ENCODE results near the gene L2HGDH. TPM values are rescaled to one million over a fixed set of nuclear protein-coding genes. Genes with fewer than 3 reads are reported as not detected.

L2HGDH gene
- total RNA-seq, 1 experiment from 2014 or later: 25.0 TPM

DNA sequence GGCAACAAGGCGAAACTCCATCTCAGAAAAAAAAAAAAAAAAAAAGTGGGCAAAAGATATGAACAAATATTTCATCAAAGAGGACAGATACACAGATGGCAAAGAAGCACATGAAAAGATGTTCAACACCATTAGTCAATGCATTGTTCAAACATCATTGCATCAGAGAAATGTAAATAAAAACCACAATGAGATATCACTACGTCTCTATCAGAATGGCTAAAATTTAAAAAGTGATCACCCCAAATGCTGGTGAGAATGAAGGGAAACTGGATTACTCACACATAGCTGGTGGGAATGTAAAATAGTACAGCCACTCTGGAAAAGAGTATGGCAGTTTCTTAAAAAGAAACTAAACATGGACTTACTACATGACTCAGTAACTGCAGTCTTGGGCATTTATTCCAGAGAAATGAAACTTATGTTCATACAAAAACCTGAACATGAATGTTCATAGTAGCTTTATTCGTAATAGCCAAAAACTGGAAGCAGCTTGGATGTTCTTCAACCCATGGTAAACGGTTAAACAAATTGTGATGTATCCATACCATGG lies 3.6 kb downstream of the L2HGDH start:
- Mint-ChIP-seq H3K27ac (ENCODE audit: unreplicated experiment) (no peak overlapping the region), H3K4me3 (ENCODE audit: unreplicated experiment) (no peak overlapping the region), H3K27me3 (ENCODE audit: insufficient read depth, unreplicated experiment) (no peaks in the 10 kb centered on the region), H3K9me3 (ENCODE audit: unreplicated experiment) (no peaks in the 10 kb centered on the region), H3K4me1 (ENCODE audit: low read depth, unreplicated experiment) (peaks cover 7% of the 10 kb centered on the region), H3K36me3 (ENCODE audit: insufficient read depth, unreplicated experiment) (peaks cover 24% of the 10 kb centered on the region)
- Histone ChIP-seq H3K9me3 (no peaks in the 10 kb centered on the region), H3K4me1 (peaks cover 10% of the 10 kb centered on the region; the same call in 1 of the 2 replicates), H3K36me3 (ENCODE audit: control insufficient read depth, insufficient read depth, low read length) (no peaks in the 10 kb centered on the region), H3K4me3 (ENCODE audit: low read depth, low read length) (no peak overlapping the region), H3K27me3 (replicated peaks; ENCODE audit: control insufficient read depth, insufficient read depth, low read length) (no peaks in the 10 kb centered on the region)
- BruUV-seq (replicated peaks): no TSS peak
- TF ChIP-seq CTCF (IDR thresholded peaks at IDR 0.05; ENCODE audit: insufficient read depth in 1 of 2, low read depth in 1 of 2, low read length in 1 of 2, severe bottlenecking in 1 of 2, unreplicated experiment in 1 of 2): no peak
- intact Hi-C loops (cut with micrococcal nuclease; ENCODE audit: unreplicated experiment): no loop called here
- ChIA-PET POLR2A (no interaction called here), CTCF (interaction anchor here (0.7 kb wide), 1 partner anchor 12 kb away, joined by 6 read pairs; no protein-coding TSS in a partner anchor)
- DNase-seq: no peak

DNA sequence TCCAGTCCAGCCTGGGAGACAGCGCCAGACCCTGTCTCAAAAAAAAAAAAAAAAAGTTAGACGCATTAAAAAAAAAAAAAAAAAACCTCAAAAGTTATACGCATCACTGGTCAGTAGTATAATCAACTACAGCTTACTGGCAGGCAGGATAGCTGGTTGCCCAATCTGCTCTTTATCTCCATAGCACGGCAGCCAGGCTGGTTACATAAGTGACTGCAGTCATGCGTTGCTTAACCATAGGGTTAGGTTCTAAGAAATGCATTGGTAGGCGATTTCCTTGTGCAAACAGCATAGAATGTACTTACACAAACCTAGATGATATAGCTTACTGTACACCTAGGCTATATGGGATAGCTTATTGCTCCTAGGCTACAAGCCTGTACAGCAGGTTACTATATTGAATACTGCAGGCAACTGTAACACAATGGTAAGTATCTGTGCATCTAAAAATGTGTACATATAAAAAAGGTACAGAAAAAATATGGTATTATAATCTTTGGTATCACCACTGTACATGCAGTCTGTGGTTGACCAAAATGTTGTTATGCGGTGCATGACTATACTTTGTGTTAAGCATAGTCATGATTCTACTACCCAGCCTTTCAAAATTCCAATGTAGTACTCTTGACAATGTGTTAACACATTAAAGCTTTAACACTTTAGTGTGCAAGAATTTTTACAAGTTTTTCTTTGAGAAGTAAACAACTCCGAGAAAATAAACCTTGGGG lies 8.1 kb downstream of the L2HGDH start:
- Histone ChIP-seq H3K4me1 (peaks cover 10% of the 10 kb centered on the region; the same call in 1 of the 2 replicates), H3K9me3 (no peaks in the 10 kb centered on the region), H3K36me3 (ENCODE audit: control insufficient read depth, insufficient read depth, low read length) (no peaks in the 10 kb centered on the region), H3K27me3 (replicated peaks; ENCODE audit: control insufficient read depth, insufficient read depth, low read length) (no peaks in the 10 kb centered on the region), H3K4me3 (ENCODE audit: low read depth, low read length) (no peak overlapping the region)
- no peak for TF ChIP-seq CTCF (IDR thresholded peaks at IDR 0.05; ENCODE audit: insufficient read depth in 1 of 2, low read depth in 1 of 2, low read length in 1 of 2, severe bottlenecking in 1 of 2, unreplicated experiment in 1 of 2)
- H3K36me3 Mint-ChIP-seq (ENCODE audit: insufficient read depth, unreplicated experiment): peaks cover 6% of the 10 kb centered on the region
- no peaks in the 10 kb centered on the region for H3K27me3 Mint-ChIP-seq (ENCODE audit: insufficient read depth, unreplicated experiment)
- intact Hi-C loops (cut with micrococcal nuclease; ENCODE audit: unreplicated experiment): no loop called here
- ChIA-PET POLR2A (interaction anchor here (2.4 kb wide), 1 partner anchor 8 kb away, joined by 5 read pairs; the partner anchor contains the start of genes DMAC2L and L2HGDH), CTCF (interaction anchor here (0.7 to 1.7 kb wide), 2 partner anchors 9 to 14 kb away, joined by 4 to 9 read pairs; partner anchors contain the start of genes DMAC2L and L2HGDH)
- no peaks in the 10 kb centered on the region for H3K9me3 Mint-ChIP-seq (ENCODE audit: unreplicated experiment)
- H3K27ac Mint-ChIP-seq (ENCODE audit: unreplicated experiment): no peak overlapping the region
- H3K4me1 Mint-ChIP-seq (ENCODE audit: low read depth, unreplicated experiment): peaks cover 6% of the 10 kb centered on the region
- peak; percentile 79 to 86 for DNase-seq
- BruUV-seq (replicated peaks): no TSS peak
- H3K4me3 Mint-ChIP-seq (ENCODE audit: unreplicated experiment): no peak overlapping the region

GRCh38 chr14:50301914-50302313 lies 10.1 kb downstream of the L2HGDH start:
- no peak overlapping the region for H3K4me3 ChIP-seq (ENCODE audit: low read depth, low read length)
- POLR2A ChIA-PET: interaction anchor here (2.4 kb wide), 1 partner anchor 10 kb away, joined by 5 read pairs; the partner anchor contains the start of genes DMAC2L and L2HGDH
- Mint-ChIP-seq H3K27ac (ENCODE audit: unreplicated experiment) (no peak overlapping the region), H3K4me3 (ENCODE audit: unreplicated experiment) (no peak overlapping the region), H3K4me1 (ENCODE audit: low read depth, unreplicated experiment) (peaks cover 6% of the 10 kb centered on the region), H3K27me3 (ENCODE audit: insufficient read depth, unreplicated experiment) (no peaks in the 10 kb centered on the region), H3K9me3 (ENCODE audit: unreplicated experiment) (no peaks in the 10 kb centered on the region), H3K36me3 (ENCODE audit: insufficient read depth, unreplicated experiment) (no peaks in the 10 kb centered on the region)
- H3K9me3 ChIP-seq: no peaks in the 10 kb centered on the region
- BruUV-seq (replicated peaks): no TSS peak
- no peaks in the 10 kb centered on the region for H3K36me3 ChIP-seq (ENCODE audit: control insufficient read depth, insufficient read depth, low read length)
- no peak for TF ChIP-seq CTCF (IDR thresholded peaks at IDR 0.05; ENCODE audit: insufficient read depth in 1 of 2, low read depth in 1 of 2, low read length in 1 of 2, severe bottlenecking in 1 of 2, unreplicated experiment in 1 of 2)
- H3K27me3 ChIP-seq (replicated peaks; ENCODE audit: control insufficient read depth, insufficient read depth, low read length): no peaks in the 10 kb centered on the region
- peaks cover 6% of the 10 kb centered on the region; the same call in 1 of the 2 replicates for H3K4me1 ChIP-seq
- no peak for DNase-seq
- CTCF ChIA-PET: interaction anchor here (0.6 kb wide), 1 partner anchor 11 kb away, joined by 5 read pairs; no protein-coding TSS in a partner anchor
- intact Hi-C loops (cut with micrococcal nuclease; ENCODE audit: unreplicated experiment): no loop called here
